ENCODE measurements around the gene TICRR.
A peak's percentile ranks its signal among the peaks of the same experiment; 100 is the strongest.

The TICRR gene

GRCh38 chr15:89628806-89629715 is 53.8 kb downstream of the TICRR start:
- DNase-seq (ENCODE audit: low spot score): no peak

GRCh38 chr15:89629829-89630228 is 54.6 kb downstream of the TICRR start:
- no peak for DNase-seq (ENCODE audit: low spot score)

GRCh38 chr15:89630260-89630659 is 55.0 kb downstream of the TICRR start:
- DNase-seq (ENCODE audit: low spot score): no peak

GRCh38 chr15:89630974-89631901 is 56.0 kb downstream of the TICRR start:
- peak; percentile 50 for DNase-seq (ENCODE audit: low spot score)

- no peak for DNase-seq (ENCODE audit: low spot score)
These were observed 56.6 kb downstream of the TICRR start for GRCh38 chr15:89631902-89632264.

- DNase-seq (ENCODE audit: low spot score): no peak
These were observed 57.5 kb downstream of the TICRR start for GRCh38 chr15:89632563-89633430.

- DNase-seq (ENCODE audit: low spot score): no peak
These were observed 58.3 kb downstream of the TICRR start for GRCh38 chr15:89633585-89633984.

GRCh38 chr15:89640245-89640644 is 65.0 kb downstream of the TICRR start:
- no peak for DNase-seq (ENCODE audit: low spot score)

- DNase-seq (ENCODE audit: low spot score): no peak
These were observed 65.8 kb downstream of the TICRR start for GRCh38 chr15:89641053-89641452.

GRCh38 chr15:89642106-89642505 is 66.8 kb downstream of the TICRR start:
- no peak for DNase-seq (ENCODE audit: low spot score)

- DNase-seq (ENCODE audit: low spot score): no peak
These were observed 70.4 kb downstream of the TICRR start for GRCh38 chr15:89645680-89646079.

- no peak for DNase-seq (ENCODE audit: low spot score)
These were observed 71.3 kb downstream of the TICRR start for GRCh38 chr15:89646416-89647141.

- DNase-seq (ENCODE audit: low spot score): no peak
These were observed 72.1 kb downstream of the TICRR start for GRCh38 chr15:89647191-89647851.

GRCh38 chr15:89648106-89649012 is 73.1 kb downstream of the TICRR start:
- no peak for DNase-seq (ENCODE audit: low spot score)

- DNase-seq (ENCODE audit: low spot score): no peak
These were observed 73.8 kb downstream of the TICRR start for GRCh38 chr15:89649013-89649625.

- no peak for DNase-seq (ENCODE audit: low spot score)
These were observed 74.4 kb downstream of the TICRR start for GRCh38 chr15:89649716-89650115.

- DNase-seq (ENCODE audit: low spot score): no peak
These were observed 76.9 kb downstream of the TICRR start for GRCh38 chr15:89652131-89652530.

GRCh38 chr15:89652666-89653065 is 77.4 kb downstream of the TICRR start:
- DNase-seq (ENCODE audit: low spot score): no peak

GRCh38 chr15:89653578-89653977 is 78.3 kb downstream of the TICRR start:
- DNase-seq (ENCODE audit: low spot score): no peak

Data from putamen (tissue), 1 donor.